Measurements from ENCODE around the gene SLC6A7.

- TF ChIP-seq POLR2A (IDR thresholded peaks at IDR 0.05; ENCODE audit: low read depth, low read length) = no peak
- TF ChIP-seq TAF1 (IDR thresholded peaks at IDR 0.05; ENCODE audit: borderline replicate concordance, low read depth, low read length) = no peak
- no peak for TF ChIP-seq POLR2AphosphoS5 (IDR thresholded peaks at IDR 0.05; ENCODE audit: low read depth, low read length)
Observed at GRCh38 chr5:150156027-150156368, 33.9 kb upstream of the SLC6A7 start.

Data from GM12892 (cell line).